Anterior cingulate cortex (tissue), 58 donors: ENCODE measurements around the gene THG1L.
"Not testable (repeated sequence)": the region's sequence is repeated elsewhere in the genome, so short reads cannot be mapped to it uniquely, and the experiment has no call there.

ENCODE experiments used
- DNase-seq, 58 donors: peaks; one replicate each; lab custom pipeline; 2025; lab: John Stamatoyannopoulos, UW

Gene THG1L

DNA sequence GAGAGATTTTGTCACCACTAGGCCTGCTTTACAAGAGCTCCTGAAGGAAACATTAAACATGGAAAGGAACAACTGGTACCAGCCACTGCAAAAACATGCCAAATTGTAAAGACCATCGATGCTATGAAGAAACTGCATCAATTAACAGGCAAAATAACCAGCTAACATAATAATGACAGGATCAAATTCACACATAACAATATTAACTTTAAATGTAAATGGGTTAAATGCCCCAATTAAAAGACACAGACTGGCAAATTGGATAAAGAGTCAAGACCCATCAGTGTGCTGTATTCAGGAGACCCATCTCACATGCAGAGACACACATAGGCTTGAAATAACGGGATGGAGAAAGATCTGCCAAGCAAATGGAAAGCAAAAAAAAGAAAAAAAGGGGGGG lies 8.3 kb upstream of the THG1L start:
- not testable (repeated sequence) for DNase-seq

DNA sequence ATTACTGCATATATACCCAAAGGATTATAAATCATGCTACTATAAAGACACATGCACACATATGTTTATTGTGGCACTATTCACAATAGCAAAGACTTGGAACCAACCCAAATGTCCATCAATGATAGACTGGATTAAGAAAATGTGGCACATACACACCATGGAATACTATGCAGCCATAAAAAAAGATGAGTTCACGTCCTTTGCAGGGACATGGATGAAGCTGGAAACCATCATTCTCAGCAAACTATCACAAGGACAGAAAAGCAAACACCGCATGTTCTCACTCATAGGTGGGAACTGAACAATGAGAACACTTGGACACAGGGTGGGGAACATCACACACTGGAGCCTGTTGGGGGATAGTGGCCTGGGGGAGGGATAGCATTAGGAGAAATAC lies 4.6 kb upstream of the THG1L start:
- DNase-seq = not testable (repeated sequence)

DNA sequence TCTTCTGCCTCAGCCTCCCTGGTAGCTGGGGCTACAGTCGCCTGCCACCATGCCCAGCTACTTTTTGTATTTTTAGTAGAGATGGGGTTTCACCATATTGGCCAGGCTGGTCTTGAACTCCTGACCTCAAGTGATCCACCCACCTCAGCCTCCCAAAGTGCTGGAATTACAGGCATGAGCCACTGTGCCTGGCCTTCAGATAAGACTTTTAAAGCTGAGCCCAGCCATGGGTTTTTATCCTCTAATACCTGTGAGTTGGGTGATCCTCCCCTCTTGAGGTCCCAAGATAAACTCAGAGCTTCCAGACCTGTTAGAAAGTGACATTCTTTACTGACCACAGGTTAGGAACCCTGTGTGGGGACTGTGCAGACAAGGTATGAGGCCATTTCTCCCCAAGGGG lies 3.4 kb upstream of the THG1L start:
- DNase-seq = not testable (repeated sequence)

DNA sequence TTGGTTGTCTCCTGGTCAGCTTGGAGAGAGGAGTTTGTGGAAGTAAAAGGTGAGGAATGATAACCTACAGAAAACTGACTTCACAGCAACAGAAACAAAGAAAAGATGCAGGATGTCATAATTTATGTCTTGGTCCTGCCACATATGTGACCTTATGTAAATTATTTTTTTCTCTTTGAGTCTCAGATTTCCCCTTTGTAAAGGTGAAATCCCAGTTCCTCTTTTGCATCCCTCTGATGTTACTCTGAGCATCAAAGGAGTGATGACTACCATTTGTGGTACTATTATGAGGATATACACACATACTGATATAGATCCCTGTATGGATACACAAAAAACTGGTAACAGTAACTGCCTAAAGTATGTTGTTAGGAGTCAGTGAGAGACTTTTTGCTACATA lies 1.4 kb upstream of the THG1L start:
- DNase-seq = no peak

DNA sequence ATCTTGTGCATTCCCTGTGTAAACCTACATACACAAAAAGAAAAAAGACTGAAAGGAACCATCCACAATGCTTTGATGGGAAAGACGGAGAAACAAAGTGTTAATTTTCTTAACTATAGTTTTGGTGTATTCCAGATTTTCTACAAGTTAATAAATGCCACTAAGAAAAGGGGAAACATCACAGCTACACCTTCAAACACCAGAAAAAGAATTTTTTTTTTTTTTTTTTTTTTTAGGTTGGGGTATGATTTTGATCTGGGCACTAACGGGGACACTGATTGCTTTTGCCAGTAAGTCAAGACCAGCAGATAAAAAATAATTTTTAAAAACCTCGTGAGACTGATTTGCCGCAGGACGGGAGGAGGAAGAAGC lies 334 bp upstream of the THG1L start:
- DNase-seq = no peak

DNA sequence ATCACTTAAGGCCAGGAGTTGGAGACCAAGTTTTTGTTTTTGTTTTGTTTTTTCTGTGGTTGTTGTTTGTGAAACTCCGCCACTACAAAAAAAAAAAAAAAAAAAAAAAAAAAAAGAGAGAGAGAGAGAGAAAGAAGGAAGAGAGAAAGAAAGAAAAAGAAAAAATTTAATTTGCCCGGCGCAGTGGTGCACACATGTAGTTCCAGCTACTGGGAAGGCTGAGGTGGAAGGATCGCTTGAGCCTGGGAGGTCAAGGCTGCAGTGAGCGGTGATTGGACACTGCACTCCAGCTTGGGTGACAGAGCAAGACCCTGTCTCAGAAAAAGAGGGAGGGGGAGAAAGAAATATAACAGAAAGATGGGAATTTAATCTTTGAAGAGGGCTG lies 902 bp downstream of the THG1L start:
- no peak for DNase-seq

DNA sequence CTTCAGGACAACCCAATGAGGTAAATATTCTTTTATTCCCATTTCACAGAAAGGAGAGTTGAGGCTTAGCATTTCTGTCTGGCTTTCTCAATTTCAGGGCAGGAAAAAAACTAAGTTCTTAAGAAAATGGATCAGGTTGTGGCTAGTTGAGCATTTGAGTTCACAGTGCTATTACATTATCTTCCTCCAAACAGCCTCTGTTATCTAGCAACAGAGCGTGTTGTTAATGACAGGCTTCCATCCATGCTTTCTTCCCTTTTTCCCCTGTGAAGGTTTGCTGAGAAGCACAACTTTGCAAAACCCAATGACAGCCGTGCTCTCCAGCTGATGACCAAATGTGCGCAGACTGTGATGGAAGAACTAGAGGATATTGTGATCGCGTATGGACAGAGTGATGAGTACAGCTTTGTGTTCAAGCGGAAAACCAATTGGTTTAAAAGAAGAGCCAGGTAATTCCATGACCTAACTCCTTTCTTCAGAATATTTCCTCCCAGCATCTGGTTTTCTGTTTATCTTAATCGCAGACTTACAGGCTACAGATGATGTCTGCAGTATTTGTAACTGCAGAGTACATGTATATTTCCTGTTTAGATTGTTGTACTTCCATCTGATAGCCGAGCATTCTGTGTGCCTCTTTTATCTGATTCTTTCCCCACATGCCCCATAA lies 1.5 kb downstream of the THG1L start:
- no peak for DNase-seq

DNA sequence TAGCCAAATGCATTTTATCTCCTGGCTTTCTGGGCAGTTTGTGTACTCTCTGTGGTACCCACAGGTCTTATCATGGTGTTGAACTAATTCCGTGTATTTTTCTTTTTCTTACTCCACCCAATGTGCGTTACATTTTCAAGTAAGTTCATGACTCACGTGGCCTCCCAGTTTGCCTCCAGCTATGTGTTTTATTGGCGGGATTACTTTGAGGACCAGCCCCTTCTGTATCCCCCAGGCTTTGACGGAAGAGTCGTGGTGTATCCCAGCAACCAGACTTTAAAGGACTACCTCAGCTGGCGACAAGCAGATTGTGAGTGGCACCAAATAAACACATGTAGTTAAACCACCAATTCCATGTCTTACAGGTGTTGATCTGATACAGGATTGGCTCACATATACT lies 3.2 kb downstream of the THG1L start:
- no peak for DNase-seq

DNA sequence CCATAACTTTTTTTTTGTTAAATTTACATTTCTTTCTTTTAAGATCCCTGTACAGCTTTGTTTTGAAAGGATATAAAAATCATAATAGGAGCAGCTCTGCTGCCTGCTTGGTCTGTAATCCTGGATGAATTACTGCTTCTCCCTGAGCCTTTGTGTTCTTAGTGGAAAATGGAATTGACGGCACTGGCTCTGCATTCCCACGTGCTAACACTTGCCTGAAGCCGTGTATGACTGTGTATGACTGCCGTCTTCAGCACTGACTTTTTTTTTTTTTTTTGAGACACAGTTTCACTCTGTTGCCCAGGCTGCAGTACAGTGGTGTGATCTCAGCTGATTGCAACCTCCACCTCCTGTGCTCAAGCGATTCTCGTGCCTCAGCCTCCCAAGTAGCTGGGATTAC lies 4.8 kb downstream of the THG1L start:
- DNase-seq = no peak

DNA sequence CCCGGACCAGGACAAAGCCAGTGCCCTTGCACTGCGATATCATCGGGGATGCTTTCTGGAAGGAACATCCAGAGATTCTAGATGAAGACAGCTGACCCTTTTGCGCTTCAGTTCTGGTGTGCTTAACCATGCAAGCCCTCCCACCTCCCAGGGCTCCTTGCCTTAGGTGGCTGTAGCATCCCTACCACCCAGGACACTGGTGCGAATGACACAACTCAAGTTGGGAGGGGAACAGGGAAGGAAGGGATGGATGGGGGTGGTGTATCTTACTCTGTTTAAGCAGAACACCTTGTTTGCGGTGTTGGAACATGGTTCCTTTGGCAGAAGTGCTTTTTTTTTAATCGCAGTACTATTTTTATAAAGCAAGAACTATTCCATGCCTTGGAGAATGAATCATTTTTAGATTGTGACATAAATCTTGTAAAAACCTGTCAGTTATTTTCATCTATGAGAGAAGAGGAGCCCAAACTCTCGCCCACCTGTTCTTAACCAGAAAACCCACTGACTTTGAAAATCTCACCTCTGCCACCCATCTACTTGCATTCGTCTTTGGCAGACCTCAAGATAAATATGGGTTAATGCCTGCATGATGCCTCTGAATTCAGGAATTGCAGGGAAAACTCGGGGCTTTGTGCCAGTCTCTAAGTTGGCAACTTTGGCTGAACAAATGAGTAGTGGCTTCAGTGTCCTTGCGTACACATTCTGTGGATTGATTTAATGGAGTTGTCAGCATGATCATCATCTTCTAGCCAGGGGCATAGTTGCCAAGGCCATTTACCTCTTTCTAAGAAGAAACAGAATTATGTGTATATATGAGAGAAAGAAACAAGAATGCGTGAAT lies 8.4 kb downstream of the THG1L start:
- peak in 3 of 58 donors; percentile 8 to 29 (median 11) for DNase-seq

DNA sequence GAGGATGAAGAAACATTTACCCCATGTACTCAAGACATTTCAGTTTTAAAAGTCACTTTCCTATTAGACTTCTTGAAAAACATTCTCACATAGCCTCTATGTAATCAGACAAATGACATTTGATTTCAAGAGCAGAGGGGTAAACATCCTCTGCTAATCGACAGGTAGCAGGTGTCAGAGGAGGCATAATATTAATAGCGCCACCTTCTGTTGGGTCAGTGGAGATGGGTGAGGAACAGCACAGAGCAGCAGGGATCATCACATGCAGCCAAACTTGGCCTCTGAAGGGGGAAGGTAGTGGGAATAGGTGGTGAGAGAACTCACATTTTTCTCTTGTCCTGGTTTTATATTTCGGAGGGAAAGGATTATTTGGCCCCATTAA lies 9.0 kb downstream of the THG1L start:
- DNase-seq = no peak

DNA sequence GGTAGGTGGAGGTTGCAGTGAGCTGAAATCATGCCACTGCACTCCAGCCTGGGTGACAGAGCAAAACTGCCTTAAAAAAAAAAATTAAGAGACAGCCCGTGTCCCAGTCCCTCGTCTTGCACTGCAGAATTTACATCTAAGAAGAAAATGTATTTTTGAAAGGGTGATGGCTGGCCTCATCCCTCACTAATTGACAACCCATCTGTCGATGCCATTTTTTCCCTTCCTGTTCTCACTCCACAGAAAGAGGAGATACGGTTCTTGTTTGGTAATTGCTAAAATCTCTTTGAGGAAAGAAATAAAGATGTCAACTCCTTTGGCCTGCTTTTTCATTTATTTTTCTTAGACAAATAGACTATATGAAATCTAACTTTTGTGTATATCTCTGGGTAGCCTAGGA lies 9.9 kb downstream of the THG1L start:
- DNase-seq = no peak

DNA sequence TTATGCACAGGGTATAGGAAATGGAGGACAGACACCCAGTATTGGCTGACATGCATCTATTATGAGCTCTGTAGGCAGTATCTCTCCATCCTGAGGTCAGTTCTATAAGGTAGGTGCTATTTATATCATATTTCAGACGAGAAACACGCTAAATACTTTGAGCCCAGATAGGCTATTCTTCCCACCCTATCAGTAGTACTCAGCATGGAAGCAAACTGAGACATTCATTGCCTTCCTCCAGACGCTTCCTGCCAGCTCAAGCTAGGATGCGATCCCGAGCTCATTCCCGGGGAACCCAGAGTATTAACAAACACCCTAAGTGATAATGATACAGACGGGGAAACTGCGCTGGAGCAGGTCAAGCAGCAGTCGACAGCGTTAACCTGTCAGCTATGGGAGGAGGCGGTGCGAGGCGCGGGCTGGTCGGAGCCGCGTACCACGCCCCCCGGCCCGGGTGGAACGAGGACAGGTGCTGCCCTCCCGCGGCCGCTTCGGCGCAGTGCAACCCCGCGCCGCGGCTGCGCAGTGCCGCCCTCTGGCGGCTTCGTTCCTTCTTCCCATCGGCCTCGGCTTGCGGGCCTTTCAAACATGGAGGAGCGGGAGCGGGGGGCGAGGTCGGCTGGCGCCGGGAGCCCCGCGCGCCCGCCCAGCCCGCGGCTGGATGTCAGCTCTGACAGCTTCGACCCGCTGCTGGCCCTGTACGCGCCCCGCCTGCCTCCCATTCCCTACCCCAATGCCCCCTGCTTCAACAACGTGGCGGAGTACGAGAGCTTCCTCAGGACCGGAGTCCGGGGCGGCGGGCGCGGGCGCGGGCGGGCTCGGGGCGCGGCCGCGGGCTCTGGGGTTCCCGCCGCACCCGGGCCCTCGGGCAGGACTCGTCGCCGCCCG lies 12.2 kb downstream of the THG1L start, which contains the start of gene LSM11:
LSM11 (plus strand) TSS at position 550 of the 888 bp plus-strand sequence; CDS start at position 589, 39 bp downstream.
- DNase-seq = peak in 57 of 58 donors; percentile 49 to 87 (median 79)

DNA sequence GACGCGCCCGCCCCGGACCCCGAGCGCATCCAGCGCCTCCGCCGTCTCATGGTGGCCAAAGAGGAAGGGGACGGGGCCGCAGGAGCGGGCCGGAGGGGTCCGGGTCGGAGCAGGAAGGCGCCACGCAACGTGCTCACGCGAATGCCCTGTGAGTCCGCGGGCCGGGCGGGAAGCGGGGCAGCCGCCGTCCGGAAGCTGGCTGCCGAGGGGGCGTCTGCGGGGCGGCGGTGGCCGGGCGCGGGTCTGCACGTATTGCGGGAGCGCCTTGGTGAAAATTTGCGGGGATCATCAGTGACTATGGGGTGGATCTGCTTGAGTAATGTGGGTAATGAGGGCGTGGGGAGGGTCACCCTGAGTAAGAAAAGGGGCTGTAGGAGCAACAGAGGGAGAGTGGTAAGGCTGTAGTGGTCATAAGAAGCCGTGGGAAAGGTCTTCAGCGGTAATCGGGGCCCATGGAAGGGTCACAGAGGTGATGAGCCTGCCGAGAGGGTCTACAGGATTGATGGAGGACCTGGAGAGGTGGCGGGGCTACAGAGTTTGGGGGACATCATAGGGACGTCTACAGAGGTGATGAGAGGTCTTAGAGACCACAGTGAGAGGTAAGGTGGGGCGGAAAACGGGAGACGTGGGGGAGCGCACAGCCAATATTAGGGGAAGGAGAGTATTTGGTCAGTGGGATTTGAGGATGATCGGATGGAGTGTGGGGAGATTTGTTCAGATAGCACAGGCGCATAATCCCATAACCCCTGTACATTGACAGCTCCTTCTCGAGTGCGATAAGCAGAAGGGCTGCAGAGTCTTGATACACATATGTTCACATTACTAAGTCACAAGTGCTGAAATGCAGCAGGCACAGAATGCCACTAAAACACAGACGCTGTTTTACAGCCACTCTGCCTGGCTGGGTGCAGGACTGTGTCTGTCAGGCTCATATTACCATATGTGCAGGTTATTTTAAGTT lies 13.1 kb downstream of the THG1L start:
- DNase-seq = peak in 8 of 58 donors; percentile 4 to 46 (median 16)

DNA sequence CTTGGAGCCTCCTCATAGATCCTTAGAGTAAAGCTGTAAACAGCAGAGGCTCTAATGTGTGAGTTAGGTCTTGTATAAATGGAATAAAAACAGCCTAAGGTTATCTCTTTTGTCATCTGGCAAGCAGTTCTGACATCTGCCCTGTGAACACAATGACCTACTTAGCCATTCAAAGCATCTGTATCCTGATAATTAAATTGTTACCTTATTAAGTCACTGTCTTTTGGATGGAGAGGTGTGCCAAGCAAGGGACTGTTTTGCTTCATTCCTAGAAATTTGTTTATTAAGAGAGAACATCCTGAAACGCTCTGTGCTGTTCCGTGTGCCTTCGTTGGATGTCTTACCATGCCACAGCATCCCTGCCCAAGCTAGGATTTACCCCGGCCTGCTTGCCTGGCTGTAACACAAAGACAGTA lies 13.8 kb downstream of the THG1L start:
- peak in 2 of 58 donors; percentile 3 to 22 for DNase-seq

DNA sequence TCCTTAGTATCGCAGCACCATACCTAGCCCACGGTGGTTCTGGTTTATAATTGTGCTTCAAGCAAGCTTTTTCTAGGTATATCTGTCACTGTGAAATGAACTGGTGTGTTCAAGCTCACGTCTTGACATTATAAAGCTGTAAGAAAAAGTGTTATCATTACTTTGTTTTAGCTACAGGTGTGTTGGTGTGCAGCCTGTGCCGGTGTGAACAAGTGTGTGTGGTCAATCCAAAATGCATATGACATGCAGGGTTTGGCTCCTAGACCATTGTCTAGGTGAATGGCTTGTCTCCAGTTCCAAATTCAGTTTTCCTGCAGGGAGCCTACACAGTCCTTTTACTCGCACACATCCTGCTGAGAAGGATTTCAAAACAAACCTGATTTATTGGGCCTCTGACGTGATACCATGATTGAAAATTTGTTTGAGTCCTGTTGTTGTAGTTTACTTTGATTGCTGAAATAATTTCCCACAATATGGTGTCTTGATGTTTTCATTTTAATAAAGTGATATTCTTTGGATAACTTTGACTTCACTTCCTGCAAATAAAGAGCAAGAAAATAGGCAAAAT lies 16.0 kb downstream of the THG1L start:
- DNase-seq = no peak

DNA sequence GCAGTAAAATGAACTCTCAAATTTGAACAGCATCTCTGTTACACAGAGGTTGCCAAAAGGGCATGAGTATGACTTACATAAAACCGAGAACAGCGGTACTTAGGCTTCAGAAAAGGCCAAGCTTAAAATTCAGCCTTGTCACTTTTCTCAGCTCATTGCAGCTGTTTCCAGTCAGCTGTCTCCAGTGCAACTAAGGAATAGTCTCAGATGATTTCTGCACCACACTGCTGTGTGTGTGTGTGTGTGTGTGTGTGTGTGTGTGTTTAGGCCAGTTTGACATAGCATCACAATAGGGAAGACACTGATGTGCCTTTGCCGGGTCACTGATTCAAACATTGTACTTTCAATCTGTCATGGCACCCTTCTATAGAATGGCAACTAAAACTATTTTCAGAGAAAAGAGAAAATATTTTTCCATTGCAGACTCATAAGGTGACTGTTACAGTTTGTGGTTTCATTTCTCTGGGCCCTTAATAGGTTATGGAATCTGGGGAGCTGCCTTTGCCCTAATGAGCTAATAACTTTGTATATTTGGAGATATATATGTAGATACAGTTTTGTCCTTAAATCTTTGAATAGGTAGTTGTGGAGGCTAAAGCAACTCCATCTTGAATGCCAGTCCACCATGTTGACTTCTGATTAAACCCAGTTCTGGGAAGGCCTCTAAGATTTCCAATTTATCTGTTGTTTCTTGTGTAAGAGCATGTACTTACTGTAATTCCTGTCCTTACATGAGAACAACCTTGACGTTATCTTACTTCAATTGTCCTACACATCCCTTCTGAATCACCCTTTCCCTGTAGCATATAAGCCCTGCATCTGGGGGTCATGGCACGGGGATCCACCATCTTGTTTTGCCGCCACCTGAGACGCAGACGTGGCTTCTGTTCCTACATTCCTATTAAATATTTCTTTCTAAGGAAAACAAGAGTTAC lies 16.8 kb downstream of the THG1L start:
- DNase-seq = no peak

DNA sequence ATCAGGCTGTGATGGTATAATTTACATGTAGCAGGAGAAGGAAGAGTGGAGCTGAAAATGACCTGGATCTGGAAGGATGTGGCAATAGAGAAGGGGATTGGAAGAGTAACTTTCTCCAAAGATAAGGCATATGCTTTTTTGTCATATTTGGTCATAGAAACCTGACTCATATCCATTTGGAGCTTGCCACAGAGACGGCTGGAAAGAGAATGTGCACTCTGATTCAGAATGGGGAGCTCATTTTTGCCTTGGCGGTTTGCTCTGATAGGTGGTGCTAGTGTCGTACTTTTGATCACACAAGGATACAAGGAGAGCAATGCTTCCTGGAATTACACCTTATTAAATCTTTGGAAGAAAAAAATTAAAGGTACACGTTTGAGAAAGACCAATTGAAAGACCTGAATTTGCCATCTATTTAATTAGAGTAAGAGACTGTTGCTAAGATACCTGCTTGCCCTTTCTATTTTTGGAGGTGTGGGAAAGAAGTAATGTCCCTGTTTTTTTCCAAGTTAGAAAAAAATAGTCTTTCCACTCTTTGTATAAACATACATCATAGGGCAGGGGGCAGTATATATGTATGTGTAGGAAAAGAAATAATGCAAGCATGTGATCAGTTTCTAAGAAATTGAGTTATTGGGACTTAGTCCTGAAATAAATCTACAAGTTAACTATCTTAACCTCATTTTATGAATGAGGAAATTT lies 17.7 kb downstream of the THG1L start:
- peak in 6 of 58 donors; percentile 2 to 49 (median 19) for DNase-seq
